ENCODE results near the gene ZNF324.

The ZNF324 gene

GRCh38 chr19:58511353-58512208 is 44.7 kb downstream of the ZNF324 start, which contains the start of gene SLC27A5:
Gene SLC27A5 (minus strand): TSS chr19:58511992. CDS start chr19:58511955, 37 bp downstream.
- ChIA-PET CTCF (interaction anchor here (1.1 to 5.7 kb wide), 5 partner anchors 9 to 69 kb away, joined by 3 to 35 read pairs (median 5); partner anchors contain the start of gene ZBTB45), POLR2A (no interaction called here)

GRCh38 chr19:58513213-58513693 is 46.4 kb downstream of the ZNF324 start:
- POLR2A ChIA-PET = interaction anchor here (0.6 to 1.1 kb wide), 3 partner anchors 9 to 30 kb away, joined by 3 to 7 read pairs (median 3); partner anchors contain the start of gene TRIM28
- H3K4me3 ChIP-seq (ENCODE audit: low read depth, low read length) = no peak overlapping the region

More at GRCh38 chr19:58511353-58512208, 44.7 kb downstream of the ZNF324 start, which contains the start of gene SLC27A5:
- TF ChIP-seq CTCF (IDR thresholded peaks at IDR 0.05; ENCODE audit: insufficient read depth, low read length, missing control alignments) = no peak
- no peak for DNase-seq (ENCODE audit: low read depth, low spot score)
- no peak within 1 kb of the TSS for H3K4me3 ChIP-seq (ENCODE audit: low read depth, low read length)

GRCh38 chr19:58513694-58514563 is 47.0 kb downstream of the ZNF324 start:
- ChIA-PET CTCF (interaction anchor here (0.6 to 9.3 kb wide), 16 partner anchors 7 to 67 kb away, joined by 3 to 109 read pairs (median 4); partner anchors contain the start of genes TRIM28 and ZBTB45), POLR2A (interaction anchor here (0.6 to 1.1 kb wide), 3 partner anchors 15 to 61 kb away, joined by 3 read pairs; partner anchors contain the start of gene TRIM28)
- H3K4me3 ChIP-seq (ENCODE audit: low read depth, low read length) = peak overlapping the region; percentile 50
- no peak for DNase-seq (ENCODE audit: low read depth, low spot score)
- TF ChIP-seq CTCF (IDR thresholded peaks at IDR 0.05; ENCODE audit: insufficient read depth, low read length, missing control alignments) = peak; percentile 80

More at GRCh38 chr19:58513213-58513693, 46.4 kb downstream of the ZNF324 start:
- CTCF ChIA-PET = interaction anchor here (0.5 to 9.3 kb wide), 10 partner anchors 7 to 67 kb away, joined by 3 to 109 read pairs (median 6); partner anchors contain the start of genes TRIM28 and ZBTB45
- DNase-seq (ENCODE audit: low read depth, low spot score) = no peak
- TF ChIP-seq CTCF (IDR thresholded peaks at IDR 0.05; ENCODE audit: insufficient read depth, low read length, missing control alignments) = no peak

GRCh38 chr19:58514564-58515022 is 47.7 kb downstream of the ZNF324 start:
- ChIA-PET POLR2A (interaction anchor here (0.6 to 1.1 kb wide), 2 partner anchors 29 to 60 kb away, joined by 3 read pairs; partner anchors contain the start of gene TRIM28), CTCF (interaction anchor here (0.6 to 9.3 kb wide), 15 partner anchors 8 to 66 kb away, joined by 3 to 109 read pairs (median 4); partner anchors contain the start of gene TRIM28)
- no peak for DNase-seq (ENCODE audit: low read depth, low spot score)
- H3K4me3 ChIP-seq (ENCODE audit: low read depth, low read length) = peak overlapping the region; percentile 50
- no peak for TF ChIP-seq CTCF (IDR thresholded peaks at IDR 0.05; ENCODE audit: insufficient read depth, low read length, missing control alignments)

- H3K4me3 ChIP-seq (ENCODE audit: low read depth, low read length) = no peak overlapping the region
- TF ChIP-seq CTCF (IDR thresholded peaks at IDR 0.05; ENCODE audit: insufficient read depth, low read length, missing control alignments) = no peak
- DNase-seq (ENCODE audit: low read depth, low spot score) = no peak
- ChIA-PET CTCF (interaction anchor here (1.6 to 9.3 kb wide), 5 partner anchors 13 to 65 kb away, joined by 4 to 109 read pairs (median 8); no protein-coding TSS in a partner anchor), POLR2A (interaction anchor here (0.8 kb wide), 1 partner anchor 53 kb away, joined by 3 read pairs; no protein-coding TSS in a partner anchor)
Observed at GRCh38 chr19:58515259-58515658, 48.4 kb downstream of the ZNF324 start.
